Right kidney (tissue), 1 donor: ENCODE results near the gene GJD3.

Experiments
- DNase-seq: peaks from one replicate; pipeline ENCODE4 v3.0.0-alpha.2; 2016

GJD3 gene

GRCh38 chr17:40340880-40341807 lies 23.4 kb downstream of the GJD3 start:
- DNase-seq, result peak; percentile 83

- no peak for DNase-seq
These were observed 24.2 kb downstream of the GJD3 start for GRCh38 chr17:40340327-40340726.

- DNase-seq, result no peak
These were observed 25.4 kb downstream of the GJD3 start for GRCh38 chr17:40338941-40339649.

- DNase-seq, result no peak
These were observed 26.5 kb downstream of the GJD3 start for GRCh38 chr17:40338058-40338457.

- DNase-seq, result no peak
These were observed 27.2 kb downstream of the GJD3 start for GRCh38 chr17:40337351-40337750.

- no peak for DNase-seq
These were observed 28.9 kb downstream of the GJD3 start for GRCh38 chr17:40335620-40336019.

GRCh38 chr17:40333781-40334448 lies 30.6 kb downstream of the GJD3 start:
- DNase-seq, result no peak

GRCh38 chr17:40331743-40332641 lies 32.5 kb downstream of the GJD3 start:
- DNase-seq, result no peak

GRCh38 chr17:40330850-40331470 lies 33.6 kb downstream of the GJD3 start:
- DNase-seq, result no peak

GRCh38 chr17:40329839-40330794 lies 34.4 kb downstream of the GJD3 start:
- DNase-seq, result no peak

GRCh38 chr17:40328386-40328766 lies 36.2 kb downstream of the GJD3 start:
- no peak for DNase-seq

- no peak for DNase-seq
These were observed 36.7 kb downstream of the GJD3 start for GRCh38 chr17:40327735-40328385.

- no peak for DNase-seq
These were observed 37.2 kb downstream of the GJD3 start for GRCh38 chr17:40327244-40327729.

GRCh38 chr17:40326832-40327199 lies 37.7 kb downstream of the GJD3 start:
- DNase-seq, result no peak

- no peak for DNase-seq
These were observed 38.3 kb downstream of the GJD3 start for GRCh38 chr17:40326014-40326831.

- peak; percentile 8 for DNase-seq
These were observed 39.2 kb downstream of the GJD3 start for GRCh38 chr17:40325156-40326013.
